ENCODE data around the gene ARL5C. TPM values are rescaled to one million over a fixed set of nuclear protein-coding genes. Genes with fewer than 3 reads are reported as not detected.

Gene ARL5C
- total RNA-seq, 1 donor from 2014 or later: not detected

- Histone ChIP-seq H3K27ac (no peak overlapping the region), H3K4me1 (no peaks in the 10 kb centered on the region), H3F3A (ENCODE audit: low read depth) (peaks cover 6% of the 10 kb centered on the region), H3K27me3 (peaks cover 14% of the 10 kb centered on the region), H3K79me2 (ENCODE audit: low read depth) (no peaks in the 10 kb centered on the region), H3K9me3 (ENCODE audit: low read depth) (no peaks in the 10 kb centered on the region), H3K4me3 (no peak overlapping the region), H3K36me3 (no peaks in the 10 kb centered on the region), H2AFZ (replicated peaks) (no peak overlapping the region), H3K4me2 (no peak overlapping the region), H3K9ac (no peak overlapping the region), H4K20me1 (ENCODE audit: low read depth) (no peaks in the 10 kb centered on the region)
- H3K4me3 Mint-ChIP-seq: peak overlapping the region; percentile 18
- TF ChIP-seq EZH2phosphoT487 (IDR thresholded peaks at IDR 0.05) (no peak), EZH2 (IDR thresholded peaks at IDR 0.05) (no peak), CTCF (IDR thresholded peaks at IDR 0.05) (no peak)
- no peak for DNase-seq (ENCODE audit: low spot score)
- peaks cover 3% of the 10 kb centered on the region for H3K4me1 Mint-ChIP-seq
- no peaks in the 10 kb centered on the region for H3K36me3 Mint-ChIP-seq
- H3K27me3 Mint-ChIP-seq (ENCODE audit: insufficient read depth, low read depth): peaks cover 31% of the 10 kb centered on the region
- no peaks in the 10 kb centered on the region for H3K9me3 Mint-ChIP-seq
- no peak overlapping the region for H3K27ac Mint-ChIP-seq
Measured at GRCh38 chr17:39145143-39145542, 20.8 kb downstream of the ARL5C start.

GRCh38 chr17:39144416-39144840 lies 21.5 kb downstream of the ARL5C start:
- no peak overlapping the region for H3K4me3 Mint-ChIP-seq
- Histone ChIP-seq H3K27me3 (peaks cover 7% of the 10 kb centered on the region), H4K20me1 (ENCODE audit: low read depth) (no peaks in the 10 kb centered on the region), H3F3A (ENCODE audit: low read depth) (peaks cover 6% of the 10 kb centered on the region), H3K4me3 (no peak overlapping the region), H3K4me1 (no peaks in the 10 kb centered on the region), H3K79me2 (ENCODE audit: low read depth) (no peaks in the 10 kb centered on the region), H3K4me2 (no peak overlapping the region), H2AFZ (replicated peaks) (no peak overlapping the region), H3K9me3 (ENCODE audit: low read depth) (no peaks in the 10 kb centered on the region), H3K36me3 (no peaks in the 10 kb centered on the region), H3K9ac (no peak overlapping the region), H3K27ac (no peak overlapping the region)
- DNase-seq (ENCODE audit: low spot score): no peak
- peaks cover 2% of the 10 kb centered on the region for H3K4me1 Mint-ChIP-seq
- no peak overlapping the region for H3K27ac Mint-ChIP-seq
- peaks cover 24% of the 10 kb centered on the region for H3K27me3 Mint-ChIP-seq (ENCODE audit: insufficient read depth, low read depth)
- no peaks in the 10 kb centered on the region for H3K36me3 Mint-ChIP-seq
- no peaks in the 10 kb centered on the region for H3K9me3 Mint-ChIP-seq
- TF ChIP-seq CTCF (IDR thresholded peaks at IDR 0.05) (no peak), EZH2 (IDR thresholded peaks at IDR 0.05) (no peak), EZH2phosphoT487 (IDR thresholded peaks at IDR 0.05) (no peak)

GRCh38 chr17:39143552-39144093 lies 22.3 kb downstream of the ARL5C start:
- no peaks in the 10 kb centered on the region for H4K20me1 ChIP-seq (ENCODE audit: low read depth)
- H3K4me1 ChIP-seq: no peaks in the 10 kb centered on the region
- no peak overlapping the region for H2AFZ ChIP-seq (replicated peaks)
- no peaks in the 10 kb centered on the region for H3K9me3 ChIP-seq (ENCODE audit: low read depth)
- H3K27me3 ChIP-seq: no peaks in the 10 kb centered on the region
- H3K36me3 Mint-ChIP-seq: no peaks in the 10 kb centered on the region
- H3K9ac ChIP-seq: no peak overlapping the region
- peaks cover 6% of the 10 kb centered on the region for H3F3A ChIP-seq (ENCODE audit: low read depth)
- peaks cover 19% of the 10 kb centered on the region for H3K27me3 Mint-ChIP-seq (ENCODE audit: insufficient read depth, low read depth)
- no peaks in the 10 kb centered on the region for H3K79me2 ChIP-seq (ENCODE audit: low read depth)
- no peak overlapping the region for H3K4me2 ChIP-seq
- no peak overlapping the region for H3K27ac Mint-ChIP-seq
- DNase-seq (ENCODE audit: low spot score): no peak
- H3K9me3 Mint-ChIP-seq: no peaks in the 10 kb centered on the region
- H3K36me3 ChIP-seq: no peaks in the 10 kb centered on the region
- TF ChIP-seq CTCF (IDR thresholded peaks at IDR 0.05) (no peak), EZH2phosphoT487 (IDR thresholded peaks at IDR 0.05) (no peak), EZH2 (IDR thresholded peaks at IDR 0.05) (no peak)
- H3K4me3 Mint-ChIP-seq: no peak overlapping the region
- H3K4me1 Mint-ChIP-seq: peaks cover 5% of the 10 kb centered on the region
- no peak overlapping the region for H3K4me3 ChIP-seq
- H3K27ac ChIP-seq: no peak overlapping the region
